ENCODE data around the gene COX8A.
"Not testable (repeated sequence)": the region's sequence is repeated elsewhere in the genome, so short reads cannot be mapped to it uniquely, and the experiment has no call there.

The COX8A gene, protein sequence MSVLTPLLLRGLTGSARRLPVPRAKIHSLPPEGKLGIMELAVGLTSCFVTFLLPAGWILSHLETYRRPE

DNA sequence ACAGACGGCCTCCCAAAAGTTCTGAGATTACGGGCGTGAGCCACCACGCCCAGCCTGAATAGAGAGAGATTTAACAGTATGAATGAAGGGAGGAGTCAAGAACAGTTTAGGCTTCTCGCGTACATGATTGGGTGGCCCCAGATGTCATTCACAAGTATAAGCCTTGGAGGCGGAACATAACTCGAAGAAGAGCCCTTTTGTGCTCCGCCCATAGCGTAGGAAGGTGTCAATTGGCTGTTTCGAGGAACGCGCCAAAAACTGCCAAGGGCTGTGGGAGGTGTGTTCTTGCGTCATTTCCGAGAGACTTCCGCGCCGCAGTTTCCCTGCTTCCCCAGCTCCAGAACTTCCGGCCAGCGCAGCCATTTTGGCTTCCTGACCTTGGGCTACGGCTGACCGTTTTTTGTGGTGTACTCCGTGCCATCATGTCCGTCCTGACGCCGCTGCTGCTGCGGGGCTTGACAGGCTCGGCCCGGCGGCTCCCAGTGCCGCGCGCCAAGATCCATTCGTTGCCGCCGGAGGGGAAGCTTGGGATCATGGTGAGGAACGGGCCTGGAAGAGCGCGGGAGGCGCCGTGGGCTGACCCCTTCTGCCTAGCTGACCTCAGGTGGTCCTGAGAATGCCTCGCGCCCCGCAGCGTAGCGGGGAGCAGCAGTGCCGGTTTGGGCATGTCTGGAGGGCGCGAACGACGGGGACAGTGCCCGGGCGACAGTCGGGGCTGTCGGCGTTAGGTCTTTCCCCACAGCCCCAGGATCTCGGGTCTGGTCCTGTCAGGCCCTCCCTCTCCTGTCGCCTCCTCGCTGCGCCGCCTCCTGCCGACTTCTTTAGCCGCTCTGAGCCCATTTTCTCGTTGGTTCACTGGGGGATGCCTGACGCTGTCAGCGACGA is at the start of gene COX8A:
TSS of gene COX8A (plus strand) at position 362 of the 885 bp plus-strand sequence. CDS start at position 423, 61 bp downstream.
- peak; percentile 100 for DNase-seq

DNA sequence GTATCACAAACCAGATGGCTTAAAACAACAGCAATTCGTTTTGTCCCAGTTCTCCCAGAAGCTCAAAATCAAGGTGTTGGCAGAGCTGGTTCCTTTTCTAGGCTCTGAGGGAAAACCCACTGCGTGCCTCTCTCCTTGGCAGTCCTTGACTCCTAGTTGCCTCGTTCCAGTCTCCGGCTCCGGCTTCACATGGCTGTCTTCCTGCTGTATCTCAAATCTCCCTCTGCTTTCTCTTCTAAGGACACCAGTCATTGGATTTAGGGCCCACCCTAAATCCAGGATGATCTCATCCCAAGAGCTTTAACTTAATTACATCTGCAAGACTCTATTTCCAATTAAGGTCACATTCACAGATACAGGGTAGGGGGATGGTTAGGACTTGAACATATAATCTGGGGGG is 44.8 kb upstream of the COX8A start:
- DNase-seq, result no peak

DNA sequence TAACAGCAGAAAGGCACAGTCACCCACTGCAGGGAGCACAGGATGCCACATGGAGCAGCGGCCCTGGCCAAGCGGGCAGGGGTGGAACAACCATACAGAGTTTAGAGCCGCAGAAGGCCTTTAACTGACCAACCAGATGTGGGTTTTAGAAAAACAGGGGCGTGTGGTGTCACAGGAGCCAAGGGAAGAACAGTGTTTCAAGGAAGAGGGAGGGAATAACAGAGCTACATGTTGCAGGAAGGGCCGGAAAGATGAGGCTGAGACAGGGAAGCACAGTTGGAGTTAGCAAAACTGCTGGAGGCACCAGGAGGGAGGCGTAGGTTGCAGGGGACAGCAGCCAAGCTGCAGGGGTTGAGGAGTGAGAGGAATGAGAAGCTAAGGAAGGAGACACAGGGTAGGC is 43.4 kb upstream of the COX8A start:
- DNase-seq, result no peak

DNA sequence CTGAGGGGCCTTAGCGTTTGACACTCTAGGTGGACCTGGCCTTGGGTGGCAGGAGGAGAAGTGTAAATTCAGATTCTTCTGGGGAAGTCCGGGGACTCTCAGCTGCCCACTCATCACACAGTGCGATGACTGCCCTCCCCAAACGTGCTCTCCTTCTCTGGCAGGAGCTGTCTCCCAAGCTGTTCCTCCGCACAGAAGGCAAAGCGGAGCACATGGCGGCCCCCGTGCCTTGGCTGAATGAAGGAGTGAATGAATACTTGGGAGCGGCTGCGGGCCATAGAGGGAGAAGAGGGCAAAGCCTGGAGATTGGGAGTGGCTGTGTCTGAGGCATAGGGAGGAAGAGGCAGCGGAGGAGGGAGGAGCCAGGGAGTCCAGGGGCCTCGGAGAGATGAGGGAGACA is 42.5 kb upstream of the COX8A start:
- no peak for DNase-seq

DNA sequence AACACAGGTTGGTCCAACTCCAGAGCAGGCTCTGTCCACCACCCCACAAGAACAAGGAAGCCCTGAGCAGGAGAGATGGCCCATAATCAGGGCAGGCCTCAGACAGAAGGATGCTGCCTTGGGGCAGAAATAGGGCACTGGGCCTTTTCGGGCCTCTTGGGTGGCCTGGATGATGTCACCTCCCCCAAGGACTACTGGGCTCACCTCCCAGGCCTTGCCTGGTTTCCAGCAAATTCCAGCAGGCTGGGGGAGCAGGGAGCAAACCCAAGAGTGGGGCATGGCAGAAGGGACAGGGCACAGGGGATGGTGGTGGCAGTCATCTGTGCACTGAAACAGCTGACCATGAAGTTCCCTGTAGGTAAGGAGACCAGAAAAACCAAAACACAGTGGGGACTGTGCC is 41.0 kb upstream of the COX8A start:
- DNase-seq, result no peak

DNA sequence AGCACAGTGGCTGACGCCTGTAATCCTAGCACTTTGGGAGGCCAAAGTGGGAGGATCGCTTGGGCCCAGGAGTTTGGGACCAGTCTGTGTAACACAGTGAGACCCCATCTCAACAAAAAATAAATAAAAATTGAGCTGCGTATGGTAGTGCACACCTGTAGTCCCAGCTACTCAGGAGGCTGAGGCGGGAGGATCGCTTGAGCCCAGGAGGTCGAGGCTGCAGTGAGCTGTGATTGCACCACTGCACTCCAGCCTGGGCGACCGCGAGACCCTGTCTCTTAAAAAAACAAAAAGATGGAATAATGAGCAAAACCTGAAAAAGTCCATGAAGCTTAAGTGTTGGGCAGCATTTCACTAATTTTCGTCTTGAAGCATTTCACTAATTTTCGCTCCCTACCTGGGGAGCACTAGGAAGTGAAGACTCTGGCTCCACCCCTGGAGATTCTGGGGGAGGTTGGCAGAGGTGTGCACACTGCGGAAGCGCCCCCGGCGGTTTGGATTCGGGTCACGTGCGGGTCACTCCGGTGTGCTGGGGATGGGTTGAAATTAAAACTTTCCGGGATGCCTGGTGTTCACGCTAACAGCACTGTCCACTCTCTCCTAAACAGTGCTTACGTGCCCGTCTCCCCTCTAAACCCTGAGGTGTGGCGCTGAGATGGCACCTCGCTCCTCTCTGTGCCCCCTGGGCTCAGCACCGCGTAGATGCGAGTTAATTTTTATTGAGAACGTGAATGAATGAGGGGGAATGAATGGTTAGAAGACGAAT is 36.5 kb upstream of the COX8A start:
- no peak for DNase-seq

DNA sequence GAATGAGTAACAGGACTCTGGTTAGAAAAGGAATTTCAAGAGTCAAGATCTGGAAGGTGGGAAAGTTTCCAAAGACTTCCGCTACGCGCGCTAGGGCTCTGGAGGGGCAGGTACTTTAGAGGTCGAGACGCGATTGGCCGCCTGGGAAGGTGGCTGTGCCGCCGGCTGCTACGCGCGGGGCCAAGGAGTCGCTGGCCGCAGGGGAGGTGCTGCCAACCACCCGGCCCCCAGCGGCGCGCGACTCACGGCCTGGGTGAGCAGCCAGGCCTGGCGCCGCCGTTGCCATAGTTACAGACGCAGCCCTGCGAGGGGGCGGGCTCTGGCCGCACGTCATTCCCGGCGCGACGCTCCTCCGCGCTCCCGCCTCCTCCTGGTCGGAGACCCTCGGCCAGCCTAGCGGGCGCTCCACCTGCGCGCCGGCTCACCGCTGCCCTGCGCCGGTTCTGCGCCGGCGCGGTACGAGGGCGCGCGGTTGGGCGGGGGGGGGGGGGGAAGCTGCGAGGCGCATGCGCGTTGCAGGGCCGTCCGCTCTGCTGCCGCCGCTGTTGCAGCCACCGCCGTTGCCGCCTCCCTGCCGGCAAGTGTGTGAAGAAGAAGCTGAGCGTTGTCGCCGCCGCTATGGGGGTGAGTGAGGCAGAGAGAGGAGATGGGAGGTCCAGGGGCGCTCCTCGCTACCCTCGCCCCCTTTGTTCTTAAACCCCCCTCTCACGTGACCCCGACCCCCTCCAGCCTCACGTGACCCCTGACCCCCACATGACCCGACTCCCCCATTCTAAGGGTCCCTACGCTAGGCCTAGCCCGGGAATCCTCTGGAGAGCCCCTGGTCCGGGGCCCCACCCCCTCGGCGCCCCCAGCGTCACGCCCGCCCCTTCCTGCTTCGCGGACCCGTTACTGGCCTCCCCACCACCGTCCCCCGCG is 35.7 kb upstream of the COX8A start, which contains the start of gene NAA40:
TSS of gene NAA40 (plus strand) at position 524 of the 918 bp plus-strand sequence. CDS start at position 619, 95 bp downstream.
- DNase-seq, result peak; percentile 97

DNA sequence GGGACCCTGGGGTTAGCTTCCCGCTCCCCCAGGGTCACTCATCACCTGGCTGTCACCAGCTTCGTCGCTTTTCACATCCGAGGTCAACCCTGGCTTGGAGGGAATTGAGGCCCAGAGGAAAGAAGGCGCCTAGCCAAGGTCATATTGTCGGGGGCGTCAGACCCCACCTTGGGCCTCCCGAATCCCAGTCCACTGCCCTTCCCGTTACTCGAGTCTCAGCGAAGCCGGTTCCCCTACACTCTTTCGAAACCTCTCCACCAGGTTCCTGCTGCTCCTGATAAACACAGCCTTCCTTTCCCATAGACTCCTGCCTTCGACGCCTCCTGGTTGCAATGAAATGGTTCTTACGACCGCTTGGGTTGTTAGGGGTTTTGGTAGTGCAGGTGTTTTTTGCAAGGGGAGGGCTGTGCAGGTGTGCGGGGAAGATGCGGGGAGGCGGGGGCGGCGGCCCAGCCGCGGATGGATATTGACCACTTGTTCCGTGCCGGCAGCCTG is 35.0 kb upstream of the COX8A start:
- DNase-seq, result no peak

DNA sequence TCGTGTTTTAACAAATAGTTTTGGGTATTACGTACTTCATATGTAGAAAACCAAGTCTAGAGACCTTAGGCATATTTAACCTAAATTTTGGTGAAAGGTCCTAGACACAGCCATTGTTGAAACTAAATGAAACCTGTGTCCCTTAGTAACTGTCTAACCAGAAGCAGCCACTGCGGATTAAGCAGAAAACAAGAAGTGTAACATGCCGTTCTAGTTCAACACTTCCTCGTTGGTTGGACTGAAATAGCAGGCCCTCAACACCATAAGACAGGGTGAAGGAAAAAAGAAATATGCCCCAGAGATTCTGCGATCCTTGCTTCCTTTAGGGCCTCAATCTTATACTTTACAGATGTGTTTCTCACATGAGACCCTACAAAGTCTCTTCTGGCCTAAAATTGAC is 33.6 kb upstream of the COX8A start:
- no peak for DNase-seq

DNA sequence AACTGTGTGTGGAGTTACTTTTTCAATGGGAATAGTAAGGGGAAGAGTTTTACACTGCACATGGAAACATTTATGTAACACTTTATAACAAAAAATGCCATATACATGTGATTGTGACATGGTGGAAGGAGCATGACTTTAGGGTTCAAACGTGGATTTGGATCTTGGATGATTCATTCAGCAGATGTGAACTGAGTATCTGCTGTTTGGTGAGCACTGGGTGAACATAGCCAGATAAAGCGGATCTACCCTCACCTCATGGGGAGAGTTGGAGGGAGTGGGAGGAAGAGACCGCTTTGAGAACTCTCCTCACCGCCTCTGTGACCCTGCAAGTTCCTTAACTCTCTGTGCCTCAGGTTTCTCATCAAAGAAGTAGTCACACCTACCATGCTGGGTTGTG is 32.5 kb upstream of the COX8A start:
- DNase-seq, result no peak

DNA sequence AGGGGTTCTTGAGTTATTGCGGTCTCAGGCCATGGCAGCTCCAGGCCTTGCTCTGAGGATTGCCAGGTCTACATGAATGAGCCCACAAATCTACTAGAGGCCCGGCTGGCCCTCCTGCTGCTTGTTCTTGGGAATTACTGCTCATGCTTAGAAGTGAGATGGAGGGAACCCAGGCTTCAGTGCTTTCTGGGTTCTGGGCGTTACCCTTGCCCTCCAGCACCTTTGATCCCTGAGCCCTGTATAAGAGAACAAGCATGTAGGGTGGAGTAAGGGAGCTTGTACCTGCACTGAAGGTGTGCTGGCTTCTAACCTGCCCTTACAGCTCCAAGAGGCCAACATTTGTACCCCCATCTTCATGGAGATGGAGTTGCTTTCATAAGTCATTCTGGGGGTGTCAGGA is 31.6 kb upstream of the COX8A start:
- DNase-seq, result no peak

DNA sequence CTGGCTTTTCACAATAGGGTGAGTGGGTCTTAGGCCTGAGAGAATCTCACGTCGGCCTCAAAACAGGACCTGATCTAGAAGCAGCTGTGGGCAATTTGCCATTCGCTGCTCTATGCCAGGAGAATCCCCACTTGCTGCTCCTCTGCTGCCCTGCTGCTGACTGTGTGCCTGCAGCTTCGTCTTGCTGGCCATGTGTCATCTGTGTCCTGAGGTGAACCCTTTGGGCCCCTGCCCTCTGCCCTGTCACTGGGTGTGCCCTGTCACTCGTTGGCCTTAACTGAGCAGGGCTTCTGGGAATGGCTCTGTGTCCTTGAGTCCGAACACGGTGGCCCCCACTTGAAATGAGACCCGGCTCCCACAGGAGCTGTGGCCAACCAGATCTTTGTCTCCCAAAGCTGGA is 29.4 kb upstream of the COX8A start:
- DNase-seq, result no peak

DNA sequence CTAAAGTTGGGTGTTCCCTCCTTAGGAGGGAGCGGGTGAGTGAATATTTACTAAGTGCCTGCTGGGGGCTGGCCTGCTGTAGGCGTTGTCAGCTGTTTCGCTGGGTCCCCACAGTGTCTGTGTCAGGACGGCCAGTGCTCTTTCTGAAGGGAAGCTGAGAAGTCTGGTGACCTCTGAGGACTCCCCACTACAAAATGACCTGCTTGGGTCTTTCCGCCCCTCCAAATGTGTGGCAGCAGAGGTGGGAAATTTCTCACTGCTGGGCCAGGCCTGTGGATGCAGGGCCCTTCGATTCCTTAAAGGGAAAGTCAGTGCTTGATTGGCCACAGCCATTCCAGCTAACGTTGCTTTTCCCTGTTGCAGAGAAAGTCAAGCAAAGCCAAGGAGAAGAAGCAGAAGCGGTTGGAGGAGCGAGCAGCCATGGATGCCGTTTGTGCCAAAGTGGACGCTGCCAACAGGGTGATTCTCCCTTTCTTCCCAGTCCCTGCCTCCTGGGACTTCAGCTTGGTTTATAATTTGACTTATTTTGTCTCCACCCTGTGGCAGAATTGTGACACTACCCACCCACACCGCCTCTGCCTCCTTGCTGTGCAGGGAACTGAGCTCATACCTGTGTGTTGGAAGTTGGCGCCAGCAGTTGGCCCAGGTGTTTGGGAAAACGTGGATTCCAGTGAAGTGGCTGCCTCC is 28.8 kb upstream of the COX8A start:
- peak; percentile 58 for DNase-seq

DNA sequence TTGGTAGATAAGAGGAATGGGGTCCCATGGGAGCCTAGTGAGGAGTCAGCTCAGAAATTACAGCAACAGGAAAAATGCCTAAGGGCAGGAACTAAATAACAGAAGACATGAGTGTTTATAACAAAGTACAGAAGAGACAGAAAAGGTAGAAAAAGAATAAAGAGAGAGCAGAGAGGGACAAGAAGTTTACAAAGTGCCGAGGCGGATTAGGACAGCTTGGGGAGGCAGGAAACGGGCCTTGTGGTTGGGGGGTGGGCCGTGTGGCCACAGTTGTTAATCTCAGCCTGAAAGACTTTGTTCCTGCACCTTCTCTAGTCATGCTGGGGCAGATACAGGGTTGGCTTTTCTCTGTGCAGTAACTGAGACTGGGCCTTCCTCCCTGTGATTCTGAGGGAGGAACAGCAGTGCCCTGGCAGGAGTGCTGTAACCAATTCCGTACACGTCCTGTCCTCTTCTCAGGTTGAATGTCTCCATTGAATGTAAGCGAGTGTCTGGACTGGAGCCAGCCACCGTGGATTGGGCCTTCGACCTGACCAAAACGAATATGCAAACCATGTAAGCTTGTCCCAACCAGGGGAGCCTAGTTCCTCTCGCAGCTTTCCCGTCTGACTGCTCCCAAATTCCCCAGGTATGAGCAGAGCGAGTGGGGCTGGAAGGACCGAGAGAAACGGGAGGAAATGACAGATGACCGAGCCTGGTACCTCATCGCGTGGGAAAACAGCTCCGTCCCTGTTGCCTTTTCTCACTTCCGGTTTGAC is 22.5 kb upstream of the COX8A start:
- no peak for DNase-seq

DNA sequence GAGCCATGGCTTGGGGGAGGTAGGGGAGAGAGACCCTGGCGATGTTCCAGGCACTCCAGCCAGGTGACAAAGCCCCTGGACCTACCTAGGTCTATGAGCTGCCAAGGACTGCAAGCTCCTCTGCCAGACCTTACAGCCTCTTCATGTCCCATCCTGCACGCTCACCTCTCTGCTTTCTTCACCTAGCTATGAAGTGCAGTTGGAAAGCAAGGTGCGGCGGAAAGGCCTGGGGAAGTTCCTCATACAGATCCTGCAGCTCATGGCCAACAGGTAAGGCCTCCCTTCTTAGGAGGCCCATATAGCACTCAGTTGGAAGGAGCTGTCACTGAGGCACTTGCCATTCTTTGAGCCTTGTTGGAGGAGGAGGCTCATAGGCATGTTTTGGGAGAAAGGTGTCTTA is 21.9 kb upstream of the COX8A start:
- DNase-seq, result no peak

DNA sequence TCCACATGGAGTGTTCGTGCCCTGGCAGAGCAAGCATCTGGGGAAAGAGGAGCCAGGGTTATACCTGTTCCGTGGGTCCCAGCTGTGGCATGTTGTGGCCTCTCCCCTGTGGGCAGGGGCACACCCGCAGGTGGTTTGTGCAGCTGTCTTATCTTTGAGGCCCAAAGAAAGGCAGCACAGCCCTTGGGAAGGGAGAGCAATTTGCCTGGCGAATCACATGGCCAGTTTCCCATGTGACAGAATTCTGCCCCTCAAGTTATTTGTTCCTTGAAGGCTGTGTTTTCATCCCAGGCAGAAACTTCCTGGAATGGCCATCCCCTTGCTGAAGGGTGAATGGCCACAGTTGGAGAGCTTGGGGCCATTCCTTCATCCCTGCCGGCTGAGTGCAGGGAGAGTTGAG is 16.4 kb upstream of the COX8A start:
- DNase-seq, result no peak

DNA sequence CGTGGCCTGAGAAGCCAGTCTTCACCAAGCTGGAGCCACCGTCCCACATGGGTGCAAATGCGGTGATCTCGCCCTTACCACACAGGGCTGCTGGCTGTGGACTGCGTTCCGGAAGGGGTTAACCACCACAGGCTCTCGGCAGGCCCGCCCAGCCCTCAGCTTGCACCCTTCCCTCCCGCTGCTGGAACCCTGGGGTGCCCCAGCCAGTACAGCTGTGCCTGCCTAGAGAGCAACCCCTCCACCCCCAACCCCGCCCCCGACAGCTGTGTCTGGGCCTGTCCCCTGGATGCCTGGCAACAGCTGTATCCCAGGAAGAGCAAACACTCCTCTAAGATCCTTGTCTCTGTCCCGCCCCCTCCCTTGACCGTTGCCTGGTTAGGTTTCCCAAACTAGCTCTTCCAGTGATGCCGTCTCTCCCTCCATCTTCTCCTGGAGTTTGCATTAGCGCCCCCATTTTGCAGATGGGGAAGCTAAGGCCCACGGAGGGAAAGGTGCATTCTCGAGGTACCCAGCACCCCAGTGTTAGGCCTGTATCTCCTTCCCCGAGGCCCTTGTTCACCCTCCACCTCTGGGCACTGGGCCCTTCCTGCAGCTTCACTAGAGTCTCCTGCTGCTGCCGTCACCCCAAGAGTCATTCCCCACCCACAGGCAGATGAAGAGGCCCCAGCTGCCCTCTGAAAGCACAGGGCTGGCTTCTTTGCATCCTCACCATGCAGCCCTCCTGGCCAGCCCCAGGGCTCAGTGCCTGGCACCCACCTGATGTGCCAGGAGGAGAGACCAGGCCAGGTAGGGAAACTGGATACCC is 12.6 kb upstream of the COX8A start:
- peak; percentile 41 for DNase-seq

DNA sequence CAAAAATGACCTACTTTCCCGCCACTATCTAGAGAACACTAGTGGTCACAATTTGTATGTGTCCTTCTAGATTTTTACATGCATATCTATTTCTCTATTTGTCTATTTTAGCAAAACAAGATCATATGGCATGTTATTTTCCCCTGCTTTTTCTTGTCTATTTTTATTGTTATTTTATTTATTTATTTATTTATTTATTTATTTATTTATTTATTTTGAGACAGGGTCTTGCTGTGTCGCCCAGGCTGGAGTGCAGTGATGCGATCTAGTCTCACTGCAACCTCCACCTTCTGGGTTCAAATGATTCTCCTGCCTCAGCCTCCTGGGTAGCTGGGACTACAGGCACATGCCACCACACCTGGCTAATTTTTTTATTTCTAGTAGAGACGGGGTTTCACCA is 10.5 kb upstream of the COX8A start:
- DNase-seq, result not testable (repeated sequence)

DNA sequence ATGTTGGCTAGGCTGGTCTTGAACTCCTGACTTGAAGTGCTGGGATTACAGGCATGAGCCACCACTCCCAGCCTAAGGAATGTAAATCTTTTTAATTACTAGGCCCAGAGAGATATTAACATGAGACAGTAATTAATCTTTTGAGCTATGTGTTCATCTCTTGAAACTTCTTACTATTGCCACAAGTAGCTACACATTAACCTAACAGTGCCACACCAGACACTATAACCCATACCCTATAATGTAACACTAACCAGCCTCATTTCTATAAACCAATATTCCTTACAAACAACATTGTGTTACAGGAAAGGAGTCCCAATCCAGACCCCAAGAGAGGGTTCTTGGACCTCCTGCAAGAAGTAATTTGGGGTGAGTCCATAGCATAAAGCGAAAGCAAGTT is 8.0 kb upstream of the COX8A start:
- DNase-seq, result no peak

DNA sequence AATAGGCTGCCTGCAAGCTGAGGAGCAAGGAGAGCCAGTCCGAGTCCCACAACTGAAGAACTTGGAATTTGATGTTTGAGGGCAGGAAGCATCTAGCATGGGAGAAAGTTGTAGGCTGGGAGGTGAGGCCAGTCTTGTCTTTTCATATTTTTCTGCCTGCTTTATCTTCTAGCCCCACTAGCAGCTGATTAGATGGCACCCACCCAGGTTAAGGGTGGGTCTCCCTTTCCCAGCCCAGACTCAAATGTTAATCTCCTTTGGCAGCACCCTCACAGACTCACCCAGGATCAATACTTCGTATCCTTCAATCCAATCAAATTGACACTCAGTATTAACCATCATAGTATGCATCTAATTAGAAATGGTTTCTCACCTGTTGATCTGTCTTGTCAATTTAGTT is 5.0 kb upstream of the COX8A start:
- no peak for DNase-seq

Measured in HCEC 1CT (cell line).